HL-60 (cell line): ENCODE results near the gene UST.

ENCODE experiments used
- CTCF ChIP-seq: IDR thresholded peaks from one replicate; pipeline ENCODE4 v1.5.1; 2011; ENCODE audit warnings: low read length, control low read depth, inconsistent platforms; ENCODE audit not compliant: insufficient read depth
- GABPA ChIP-seq: IDR thresholded peaks from 2 replicates; pipeline ENCODE4 v1.6.1; 2012; ENCODE audit warnings: low read depth

GRCh38 chr6:148780918-148781436 lies 34.1 kb downstream of the UST start:
- TF ChIP-seq CTCF, result no peak
- TF ChIP-seq GABPA, result no peak
